Esophagus muscularis mucosa (tissue), 4 donors: ENCODE measurements around the gene CCDC66.

Source experiments
- CTCF ChIP-seq, 3 experiments: fragments of 200-600 bp in 2 of 3; fragments of 450-650 bp in 1 of 3; sonication (generic) in 2 of 3; IDR thresholded peaks; one replicate each; pipeline ENCODE4 v1.5.1; 2017 to 2019; ENCODE audit warnings: antibody characterized with exemption in 3 of 3, mild to moderate bottlenecking in 2 of 3, moderate library complexity in 1 of 3
- EP300 ChIP-seq: sonication (generic); formaldehyde crosslinking; IDR thresholded peaks from one replicate; pipeline ENCODE4 v1.6.1; 2017; ENCODE audit warnings: antibody characterized with exemption
- POLR2A ChIP-seq: fragments of 450-650 bp; IDR thresholded peaks from one replicate; pipeline ENCODE4 v1.6.1; 2017; ENCODE audit warnings: antibody characterized with exemption, moderate library complexity, mild to moderate bottlenecking, low read depth
- POLR2AphosphoS5 ChIP-seq, 2 donors: sonication (generic); formaldehyde crosslinking; IDR thresholded peaks; one replicate each; pipeline ENCODE4 v1.6.1; 2017; ENCODE audit warnings: antibody characterized with exemption in 2 of 2

- TF ChIP-seq CTCF (IDR thresholded peaks at IDR 0.05), result no peak
- no peak for TF ChIP-seq POLR2A
- TF ChIP-seq POLR2AphosphoS5 (IDR thresholded peaks at IDR 0.05), result no peak
- TF ChIP-seq EP300, result no peak
These were observed 54.4 kb downstream of the CCDC66 start for GRCh38 chr3:56611364-56611763.
